ENCODE results near the gene DARS1. TPM values are rescaled to one million over a fixed set of nuclear protein-coding genes. Genes with fewer than 3 reads are reported as not detected.
A peak's percentile ranks its signal among the peaks of the same experiment; 100 is the strongest.

Gene DARS1
- total and polyA plus RNA-seq, 2 of the 13 experiments (the other 11 are each of a cell fraction or from before 2014, with no cell fraction given), result 149 to 230 TPM

DNA sequence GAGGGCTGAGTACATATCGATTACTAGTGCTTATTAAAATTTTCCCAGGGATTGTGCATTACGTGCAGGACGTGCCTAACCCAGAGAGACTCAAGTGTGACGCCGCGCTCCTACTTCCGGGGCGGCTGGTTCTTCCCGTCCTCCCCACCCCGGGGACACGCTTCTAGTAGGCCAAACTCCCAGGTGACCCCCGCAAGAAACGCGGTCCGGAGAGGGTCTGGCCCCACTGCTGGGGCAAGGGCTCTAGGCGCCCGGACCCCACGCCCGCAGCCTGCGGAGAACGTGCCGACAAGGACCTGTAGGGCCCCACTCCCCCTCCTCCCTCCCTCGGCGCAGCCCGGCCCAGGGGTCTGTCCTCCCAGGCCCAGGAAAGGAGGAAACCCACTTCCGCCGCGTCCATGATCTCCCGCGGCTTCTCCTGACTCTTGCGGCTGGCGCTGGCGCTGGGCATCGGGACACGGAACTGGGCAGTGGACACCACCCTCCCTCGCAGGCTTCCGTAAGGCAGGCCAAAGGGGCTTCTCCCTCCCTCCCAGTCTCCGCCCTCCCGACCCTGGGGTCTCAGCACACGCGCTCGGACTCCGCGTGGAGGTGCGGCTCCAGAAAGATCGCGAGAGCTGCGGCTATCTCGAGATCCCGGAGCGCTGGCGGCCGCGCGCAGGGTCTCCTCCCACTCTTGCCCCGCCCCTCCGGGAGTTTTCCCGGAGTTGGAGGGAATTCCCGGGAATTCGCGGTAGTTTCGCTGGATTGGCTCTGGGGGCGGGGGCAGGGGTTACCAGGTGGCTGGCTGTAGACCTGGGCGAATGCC, at the start of gene DARS1 (continued):
- TF ChIP-seq, protein P1, sequence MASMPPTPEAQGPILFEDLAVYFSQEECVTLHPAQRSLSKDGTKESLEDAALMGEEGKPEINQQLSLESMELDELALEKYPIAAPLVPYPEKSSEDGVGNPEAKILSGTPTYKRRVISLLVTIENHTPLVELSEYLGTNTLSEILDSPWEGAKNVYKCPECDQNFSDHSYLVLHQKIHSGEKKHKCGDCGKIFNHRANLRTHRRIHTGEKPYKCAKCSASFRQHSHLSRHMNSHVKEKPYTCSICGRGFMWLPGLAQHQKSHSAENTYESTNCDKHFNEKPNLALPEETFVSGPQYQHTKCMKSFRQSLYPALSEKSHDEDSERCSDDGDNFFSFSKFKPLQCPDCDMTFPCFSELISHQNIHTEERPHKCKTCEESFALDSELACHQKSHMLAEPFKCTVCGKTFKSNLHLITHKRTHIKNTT (CRISPR knock-in tag; IDR thresholded peaks at IDR 0.05), result no peak
- no peak for TF ChIP-seq SKI (IDR thresholded peaks at IDR 0.05; ENCODE audit: partially characterized antibody)
- TF ChIP-seq, protein P2, sequence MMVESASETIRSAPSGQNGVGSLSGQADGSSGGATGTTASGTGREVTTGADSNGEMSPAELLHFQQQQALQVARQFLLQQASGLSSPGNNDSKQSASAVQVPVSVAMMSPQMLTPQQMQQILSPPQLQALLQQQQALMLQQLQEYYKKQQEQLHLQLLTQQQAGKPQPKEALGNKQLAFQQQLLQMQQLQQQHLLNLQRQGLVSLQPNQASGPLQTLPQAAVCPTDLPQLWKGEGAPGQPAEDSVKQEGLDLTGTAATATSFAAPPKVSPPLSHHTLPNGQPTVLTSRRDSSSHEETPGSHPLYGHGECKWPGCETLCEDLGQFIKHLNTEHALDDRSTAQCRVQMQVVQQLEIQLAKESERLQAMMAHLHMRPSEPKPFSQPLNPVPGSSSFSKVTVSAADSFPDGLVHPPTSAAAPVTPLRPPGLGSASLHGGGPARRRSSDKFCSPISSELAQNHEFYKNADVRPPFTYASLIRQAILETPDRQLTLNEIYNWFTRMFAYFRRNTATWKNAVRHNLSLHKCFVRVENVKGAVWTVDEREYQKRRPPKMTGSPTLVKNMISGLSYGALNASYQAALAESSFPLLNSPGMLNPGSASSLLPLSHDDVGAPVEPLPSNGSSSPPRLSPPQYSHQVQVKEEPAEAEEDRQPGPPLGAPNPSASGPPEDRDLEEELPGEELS (CRISPR knock-in tag; IDR thresholded peaks at IDR 0.05), result peak; percentile 49
- TF ChIP-seq ZSCAN20 (CRISPR knock-in tag; IDR thresholded peaks at IDR 0.05; ENCODE audit: borderline replicate concordance), result no peak; the same call in 1 of the 2 replicates
- no peak for TF ChIP-seq NFE2L2 (IDR thresholded peaks at IDR 0.05; ENCODE audit: low read length)
- no peak for TF ChIP-seq SP2 (CRISPR knock-in tag; IDR thresholded peaks at IDR 0.05)
- TF ChIP-seq GABPA (IDR thresholded peaks at IDR 0.05; ENCODE audit: low read depth, low read length), result peak; percentile 61
- peak; percentile 91 for TF ChIP-seq GABPA (CRISPR knock-in tag; IDR thresholded peaks at IDR 0.05; ENCODE audit: low read depth)
- TF ChIP-seq HNF4A (CRISPR knock-in tag; IDR thresholded peaks at IDR 0.05), result no peak
- TF ChIP-seq KDM3A (CRISPR knock-in tag; IDR thresholded peaks at IDR 0.05; ENCODE audit: low read depth), result peak; percentile 68; the same call in 1 of the 2 replicates
- TF ChIP-seq ZNF761 (CRISPR knock-in tag; conservative IDR thresholded peaks at IDR 0.05), result peak; percentile 69
- TF ChIP-seq ZNF83 (CRISPR knock-in tag; IDR thresholded peaks at IDR 0.05; ENCODE audit: borderline replicate concordance), result peak; percentile 36; the same call in 1 of the 2 replicates
- peak; percentile 62; the same call in 1 of the 2 replicates for TF ChIP-seq ARHGAP35 (CRISPR knock-in tag; IDR thresholded peaks at IDR 0.05; ENCODE audit: borderline replicate concordance)
- TF ChIP-seq, protein P3, sequence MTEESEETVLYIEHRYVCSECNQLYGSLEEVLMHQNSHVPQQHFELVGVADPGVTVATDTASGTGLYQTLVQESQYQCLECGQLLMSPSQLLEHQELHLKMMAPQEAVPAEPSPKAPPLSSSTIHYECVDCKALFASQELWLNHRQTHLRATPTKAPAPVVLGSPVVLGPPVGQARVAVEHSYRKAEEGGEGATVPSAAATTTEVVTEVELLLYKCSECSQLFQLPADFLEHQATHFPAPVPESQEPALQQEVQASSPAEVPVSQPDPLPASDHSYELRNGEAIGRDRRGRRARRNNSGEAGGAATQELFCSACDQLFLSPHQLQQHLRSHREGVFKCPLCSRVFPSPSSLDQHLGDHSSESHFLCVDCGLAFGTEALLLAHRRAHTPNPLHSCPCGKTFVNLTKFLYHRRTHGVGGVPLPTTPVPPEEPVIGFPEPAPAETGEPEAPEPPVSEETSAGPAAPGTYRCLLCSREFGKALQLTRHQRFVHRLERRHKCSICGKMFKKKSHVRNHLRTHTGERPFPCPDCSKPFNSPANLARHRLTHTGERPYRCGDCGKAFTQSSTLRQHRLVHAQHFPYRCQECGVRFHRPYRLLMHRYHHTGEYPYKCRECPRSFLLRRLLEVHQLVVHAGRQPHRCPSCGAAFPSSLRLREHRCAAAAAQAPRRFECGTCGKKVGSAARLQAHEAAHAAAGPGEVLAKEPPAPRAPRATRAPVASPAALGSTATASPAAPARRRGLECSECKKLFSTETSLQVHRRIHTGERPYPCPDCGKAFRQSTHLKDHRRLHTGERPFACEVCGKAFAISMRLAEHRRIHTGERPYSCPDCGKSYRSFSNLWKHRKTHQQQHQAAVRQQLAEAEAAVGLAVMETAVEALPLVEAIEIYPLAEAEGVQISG (CRISPR knock-in tag; IDR thresholded peaks at IDR 0.05), result peak; percentile 87
- TF ChIP-seq ZNF230 (CRISPR knock-in tag; IDR thresholded peaks at IDR 0.05), result peak; percentile 89
- TF ChIP-seq, protein P4, sequence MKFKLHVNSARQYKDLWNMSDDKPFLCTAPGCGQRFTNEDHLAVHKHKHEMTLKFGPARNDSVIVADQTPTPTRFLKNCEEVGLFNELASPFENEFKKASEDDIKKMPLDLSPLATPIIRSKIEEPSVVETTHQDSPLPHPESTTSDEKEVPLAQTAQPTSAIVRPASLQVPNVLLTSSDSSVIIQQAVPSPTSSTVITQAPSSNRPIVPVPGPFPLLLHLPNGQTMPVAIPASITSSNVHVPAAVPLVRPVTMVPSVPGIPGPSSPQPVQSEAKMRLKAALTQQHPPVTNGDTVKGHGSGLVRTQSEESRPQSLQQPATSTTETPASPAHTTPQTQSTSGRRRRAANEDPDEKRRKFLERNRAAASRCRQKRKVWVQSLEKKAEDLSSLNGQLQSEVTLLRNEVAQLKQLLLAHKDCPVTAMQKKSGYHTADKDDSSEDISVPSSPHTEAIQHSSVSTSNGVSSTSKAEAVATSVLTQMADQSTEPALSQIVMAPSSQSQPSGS (CRISPR knock-in tag; IDR thresholded peaks at IDR 0.05), result peak; percentile 42
- TF ChIP-seq, protein P5, sequence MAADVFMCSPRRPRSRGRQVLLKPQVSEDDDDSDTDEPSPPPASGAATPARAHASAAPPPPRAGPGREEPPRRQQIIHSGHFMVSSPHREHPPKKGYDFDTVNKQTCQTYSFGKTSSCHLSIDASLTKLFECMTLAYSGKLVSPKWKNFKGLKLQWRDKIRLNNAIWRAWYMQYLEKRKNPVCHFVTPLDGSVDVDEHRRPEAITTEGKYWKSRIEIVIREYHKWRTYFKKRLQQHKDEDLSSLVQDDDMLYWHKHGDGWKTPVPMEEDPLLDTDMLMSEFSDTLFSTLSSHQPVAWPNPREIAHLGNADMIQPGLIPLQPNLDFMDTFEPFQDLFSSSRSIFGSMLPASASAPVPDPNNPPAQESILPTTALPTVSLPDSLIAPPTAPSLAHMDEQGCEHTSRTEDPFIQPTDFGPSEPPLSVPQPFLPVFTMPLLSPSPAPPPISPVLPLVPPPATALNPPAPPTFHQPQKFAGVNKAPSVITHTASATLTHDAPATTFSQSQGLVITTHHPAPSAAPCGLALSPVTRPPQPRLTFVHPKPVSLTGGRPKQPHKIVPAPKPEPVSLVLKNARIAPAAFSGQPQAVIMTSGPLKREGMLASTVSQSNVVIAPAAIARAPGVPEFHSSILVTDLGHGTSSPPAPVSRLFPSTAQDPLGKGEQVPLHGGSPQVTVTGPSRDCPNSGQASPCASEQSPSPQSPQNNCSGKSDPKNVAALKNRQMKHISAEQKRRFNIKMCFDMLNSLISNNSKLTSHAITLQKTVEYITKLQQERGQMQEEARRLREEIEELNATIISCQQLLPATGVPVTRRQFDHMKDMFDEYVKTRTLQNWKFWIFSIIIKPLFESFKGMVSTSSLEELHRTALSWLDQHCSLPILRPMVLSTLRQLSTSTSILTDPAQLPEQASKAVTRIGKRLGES (CRISPR knock-in tag; IDR thresholded peaks at IDR 0.05; ENCODE audit: borderline replicate concordance), result no peak; the same call in 1 of the 2 replicates
- peak; percentile 29; the same call in 1 of the 2 replicates for TF ChIP-seq HNF4G (IDR thresholded peaks at IDR 0.05; ENCODE audit: borderline replicate concordance, low read depth, low read length)
- peak; percentile 56; the same call in 1 of the 2 replicates for TF ChIP-seq HNF4G (CRISPR knock-in tag; IDR thresholded peaks at IDR 0.05; ENCODE audit: borderline replicate concordance, low read depth)
